Measurements from ENCODE around the gene TACC3.
"Not testable (repeated sequence)": the region's sequence is repeated elsewhere in the genome, so short reads cannot be mapped to it uniquely, and the experiment has no call there.

Gene TACC3

DNA sequence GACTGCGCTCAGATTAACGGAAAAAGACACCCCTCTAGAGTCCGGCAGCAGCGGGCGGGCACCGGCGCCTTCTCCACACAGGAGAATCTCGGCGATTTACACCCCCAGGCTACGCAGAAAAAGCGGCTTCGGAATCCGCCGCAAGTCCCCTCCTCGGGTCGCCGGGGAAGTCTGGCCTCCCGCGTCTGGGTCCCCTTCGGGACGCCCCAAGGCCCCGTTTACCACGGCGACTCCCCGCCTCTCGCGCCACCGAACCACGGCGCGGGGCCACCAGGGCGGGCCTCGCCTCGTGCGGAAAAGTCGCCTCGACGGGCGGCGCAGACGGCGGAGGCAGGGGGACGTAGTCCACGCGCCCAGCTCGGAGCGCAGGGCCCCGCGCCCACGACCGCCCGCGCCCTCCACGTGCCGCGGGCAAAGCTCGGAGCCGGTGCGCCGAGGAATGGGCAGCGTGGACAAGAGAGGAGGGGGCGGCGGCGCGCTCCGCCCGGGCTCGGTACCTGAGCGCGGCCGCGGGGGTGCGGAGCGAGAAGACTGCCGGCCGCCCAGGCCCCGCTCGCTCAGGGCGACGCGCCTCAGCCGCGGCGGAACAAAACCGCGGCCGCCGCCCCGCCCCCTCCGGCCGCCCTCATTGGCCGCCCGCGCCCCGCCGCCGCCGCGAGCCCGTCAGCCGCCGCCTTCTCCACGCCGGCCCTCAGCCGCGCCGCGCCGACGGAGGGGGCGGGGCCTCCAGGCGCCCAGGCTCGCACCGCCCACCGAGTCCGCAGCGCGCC lies 37.4 kb upstream of the TACC3 start, which contains the start of gene FAM53A:
Gene FAM53A (minus strand): TSS at position 578 of the 770 bp plus-strand sequence. CDS start 15,572 bp downstream, outside the sequence.
- Histone ChIP-seq H3K9me3 (ENCODE audit: control insufficient read depth in 1 of 2, low read length in 2 of 2) (no peaks in the 10 kb centered on the region), H3K4me3 (ENCODE audit: low read depth in 1 of 2, low read length in 2 of 2) (peak within 1 kb of the TSS; percentile 58 to 69), H3K36me3 (ENCODE audit: control insufficient read depth in 1 of 2, insufficient read depth in 2 of 2, low read length in 2 of 2) (no peaks in the 10 kb centered on the region), H3K9ac (ENCODE audit: low read depth in 1 of 2, low read length in 2 of 2) (peak within 1 kb of the TSS; percentile 57 to 59), H3K27me3 (ENCODE audit: control insufficient read depth in 1 of 2, insufficient read depth in 2 of 2, low read length in 2 of 2) (no peaks in the 10 kb centered on the region), H3K27ac (ENCODE audit: low read depth, low read length) (peak within 1 kb of the TSS; percentile 10), H3K4me1 (ENCODE audit: control insufficient read depth in 1 of 2, insufficient read depth in 2 of 2, low read length in 2 of 2) (peaks cover 0 to 10% of the 10 kb centered on the region in 2 donors)

- Histone ChIP-seq H3K9ac (ENCODE audit: low read depth in 1 of 2, low read length in 2 of 2) (peak overlapping the region; percentile 43 to 59), H3K4me3 (ENCODE audit: low read depth in 1 of 2, low read length in 2 of 2) (peak overlapping the region; percentile 58 to 66), H3K27ac (ENCODE audit: low read depth, low read length) (no peak overlapping the region), H3K36me3 (ENCODE audit: control insufficient read depth in 1 of 2, insufficient read depth in 2 of 2, low read length in 2 of 2) (no peaks in the 10 kb centered on the region), H3K27me3 (ENCODE audit: control insufficient read depth in 1 of 2, insufficient read depth in 2 of 2, low read length in 2 of 2) (no peaks in the 10 kb centered on the region), H3K4me1 (ENCODE audit: control insufficient read depth in 1 of 2, insufficient read depth in 2 of 2, low read length in 2 of 2) (peaks cover 0 to 10% of the 10 kb centered on the region in 2 donors), H3K9me3 (ENCODE audit: control insufficient read depth in 1 of 2, low read length in 2 of 2) (no peaks in the 10 kb centered on the region)
Measured at GRCh38 chr4:1684506-1685234, 36.7 kb upstream of the TACC3 start.

DNA sequence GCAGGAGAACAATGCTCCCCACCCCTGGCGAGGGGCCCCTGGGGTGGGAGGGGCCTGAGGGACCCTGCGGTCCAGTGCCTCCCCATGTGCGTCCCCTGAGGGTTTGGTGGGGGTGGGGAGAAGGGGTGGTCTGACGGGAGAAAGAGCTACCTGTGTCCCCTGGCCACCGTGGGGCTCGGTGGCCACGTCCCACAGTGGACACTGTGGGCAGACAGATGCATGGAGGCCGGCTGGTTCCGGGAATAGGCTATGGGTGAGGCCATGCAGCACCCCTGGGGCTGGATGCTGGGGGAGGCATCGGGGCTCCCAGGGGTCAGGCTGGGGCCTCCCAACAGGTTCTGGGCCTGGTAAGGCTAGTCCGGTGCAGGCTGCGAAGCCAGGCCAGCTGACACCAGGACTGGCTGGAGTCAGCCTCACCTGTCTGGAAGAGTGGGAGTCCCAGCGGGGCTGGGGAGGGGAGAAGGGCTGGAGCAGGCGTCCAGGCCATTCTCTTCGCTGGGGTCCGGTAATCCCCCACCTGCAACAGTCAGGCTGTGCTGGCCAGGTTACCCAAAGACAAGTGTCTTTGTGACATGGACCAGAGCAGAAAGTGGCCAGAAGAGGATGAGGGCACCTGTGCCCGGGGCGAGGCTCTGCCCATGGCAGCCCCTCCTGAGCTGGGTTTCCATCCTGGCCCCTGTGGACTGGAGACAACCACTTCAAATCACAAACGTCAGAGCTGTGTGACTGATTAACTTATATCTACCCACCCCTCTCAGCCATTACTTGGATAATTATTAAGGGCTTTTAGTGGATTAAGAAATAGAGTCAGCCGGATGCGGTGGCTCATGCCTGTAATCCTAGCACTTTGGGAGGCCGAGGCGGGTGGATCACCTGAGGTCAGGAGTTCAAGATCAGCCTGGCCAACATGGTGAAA lies 35.8 kb upstream of the TACC3 start:
- peak overlapping the region; percentile 58 to 66 for H3K4me3 ChIP-seq (ENCODE audit: low read depth in 1 of 2, low read length in 2 of 2)
- peak overlapping the region in 1 of 2 donors; percentile 59 for H3K9ac ChIP-seq (ENCODE audit: low read depth in 1 of 2, low read length in 2 of 2)
- peaks cover 0 to 3% of the 10 kb centered on the region in 2 donors for H3K36me3 ChIP-seq (ENCODE audit: control insufficient read depth in 1 of 2, insufficient read depth in 2 of 2, low read length in 2 of 2)
- H3K27me3 ChIP-seq (ENCODE audit: control insufficient read depth in 1 of 2, insufficient read depth in 2 of 2, low read length in 2 of 2): no peaks in the 10 kb centered on the region
- peak overlapping the region; percentile 1 for H3K27ac ChIP-seq (ENCODE audit: low read depth, low read length)
- H3K9me3 ChIP-seq (ENCODE audit: control insufficient read depth in 1 of 2, low read length in 2 of 2): no peaks in the 10 kb centered on the region
- H3K4me1 ChIP-seq (ENCODE audit: control insufficient read depth in 1 of 2, insufficient read depth in 2 of 2, low read length in 2 of 2): peaks cover 0 to 10% of the 10 kb centered on the region in 2 donors

DNA sequence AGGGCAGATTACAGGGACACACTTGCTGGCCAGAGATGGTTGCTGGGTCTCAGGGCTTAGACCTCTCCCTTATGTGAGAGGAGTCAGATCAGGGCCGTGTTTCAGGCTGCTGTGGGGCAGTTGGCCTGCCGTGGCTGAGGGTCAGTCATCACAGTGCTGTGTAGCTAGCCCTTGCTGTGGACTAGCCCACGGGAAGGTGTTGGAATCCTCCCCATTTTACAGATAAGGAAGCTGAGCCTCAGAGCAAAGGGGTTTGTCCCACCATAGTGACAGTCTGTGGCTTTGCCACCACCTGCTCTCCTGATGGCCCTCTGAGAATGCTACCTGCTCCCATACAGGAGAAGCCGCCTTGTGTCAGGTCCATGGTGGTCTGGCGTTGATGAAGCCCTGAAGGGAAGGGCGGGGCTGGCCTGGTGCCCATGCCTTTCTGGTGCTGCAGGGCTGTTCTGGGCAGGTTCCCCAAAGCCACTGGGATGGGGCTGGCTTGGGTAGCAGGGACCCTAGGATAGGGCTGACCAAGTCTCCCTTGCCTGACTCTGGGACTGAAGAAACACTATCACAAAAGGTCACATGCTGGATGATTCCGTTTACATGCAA lies 34.8 kb upstream of the TACC3 start:
- peaks cover 0 to 13% of the 10 kb centered on the region in 2 donors for H3K36me3 ChIP-seq (ENCODE audit: control insufficient read depth in 1 of 2, insufficient read depth in 2 of 2, low read length in 2 of 2)
- H3K9ac ChIP-seq (ENCODE audit: low read depth in 1 of 2, low read length in 2 of 2): no peak overlapping the region
- no peak overlapping the region for H3K27ac ChIP-seq (ENCODE audit: low read depth, low read length)
- H3K27me3 ChIP-seq (ENCODE audit: control insufficient read depth in 1 of 2, insufficient read depth in 2 of 2, low read length in 2 of 2): no peaks in the 10 kb centered on the region
- H3K9me3 ChIP-seq (ENCODE audit: control insufficient read depth in 1 of 2, low read length in 2 of 2): no peaks in the 10 kb centered on the region
- H3K4me1 ChIP-seq (ENCODE audit: control insufficient read depth in 1 of 2, insufficient read depth in 2 of 2, low read length in 2 of 2): peaks cover 0 to 10% of the 10 kb centered on the region in 2 donors
- H3K4me3 ChIP-seq (ENCODE audit: low read depth in 1 of 2, low read length in 2 of 2): no peak overlapping the region

DNA sequence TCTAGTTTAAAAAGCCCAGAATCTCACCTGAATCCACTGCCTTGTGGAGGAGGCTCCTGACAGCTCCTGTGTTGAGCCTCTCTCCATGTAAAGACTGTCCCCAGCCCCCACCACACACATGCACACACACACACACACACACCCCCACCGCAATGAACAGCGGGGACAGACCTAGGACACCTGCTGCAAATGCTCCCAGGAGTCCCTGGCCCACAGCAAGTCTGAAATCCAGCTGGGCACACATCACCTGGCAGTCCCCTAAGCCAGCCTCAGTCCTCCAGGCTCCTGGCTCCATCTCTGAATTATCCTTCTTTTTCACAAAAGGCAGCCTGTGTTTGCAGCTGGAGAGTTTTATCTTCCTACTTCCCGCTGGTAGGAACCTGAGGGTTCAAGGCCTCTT lies 30.6 kb upstream of the TACC3 start:
- H3K36me3 ChIP-seq (ENCODE audit: control insufficient read depth in 1 of 2, insufficient read depth in 2 of 2, low read length in 2 of 2): peaks cover 4 to 47% of the 10 kb centered on the region in 2 donors
- no peaks in the 10 kb centered on the region for H3K27me3 ChIP-seq (ENCODE audit: control insufficient read depth in 1 of 2, insufficient read depth in 2 of 2, low read length in 2 of 2)

DNA sequence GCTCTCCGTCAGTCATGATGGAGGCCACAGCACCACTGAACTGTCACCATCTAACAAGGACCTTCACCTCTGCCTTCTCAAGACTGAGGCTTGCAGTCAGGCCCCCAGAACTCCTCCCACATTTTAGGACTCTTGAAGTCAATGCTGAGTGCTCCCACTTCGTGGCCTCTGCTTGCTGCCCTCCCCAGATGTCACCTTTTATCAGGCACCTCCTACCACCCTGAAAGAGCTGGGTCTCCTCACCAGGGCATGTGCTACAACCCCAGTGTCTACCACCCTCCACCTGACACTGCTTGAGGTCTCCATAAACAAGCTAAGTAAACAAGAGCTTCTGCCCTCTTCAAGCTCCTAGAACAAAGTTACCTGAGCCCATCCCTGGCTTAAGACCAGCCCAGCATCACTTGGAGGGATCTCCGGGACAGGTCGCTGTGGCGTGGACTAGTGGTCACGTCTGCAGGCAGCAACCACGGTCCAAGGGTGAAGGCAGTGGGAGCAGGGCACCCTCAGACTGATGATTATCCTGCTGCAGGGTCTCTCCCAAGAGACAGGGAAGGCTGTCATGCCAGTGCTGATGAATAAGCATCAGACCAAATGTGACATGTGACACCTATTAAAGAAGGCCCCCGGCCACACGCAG lies 29.5 kb upstream of the TACC3 start:
- Histone ChIP-seq H3K27ac (ENCODE audit: low read depth, low read length) (no peak overlapping the region), H3K4me1 (ENCODE audit: control insufficient read depth in 1 of 2, insufficient read depth in 2 of 2, low read length in 2 of 2) (no peaks in the 10 kb centered on the region), H3K36me3 (ENCODE audit: control insufficient read depth in 1 of 2, insufficient read depth in 2 of 2, low read length in 2 of 2) (peaks cover 8 to 59% of the 10 kb centered on the region in 2 donors), H3K9ac (ENCODE audit: low read depth in 1 of 2, low read length in 2 of 2) (no peak overlapping the region), H3K4me3 (ENCODE audit: low read depth in 1 of 2, low read length in 2 of 2) (no peak overlapping the region), H3K9me3 (ENCODE audit: control insufficient read depth in 1 of 2, low read length in 2 of 2) (no peaks in the 10 kb centered on the region), H3K27me3 (ENCODE audit: control insufficient read depth in 1 of 2, insufficient read depth in 2 of 2, low read length in 2 of 2) (no peaks in the 10 kb centered on the region)

More for the DNA sequence above, 30.6 kb upstream of the TACC3 start:
- no peaks in the 10 kb centered on the region for H3K9me3 ChIP-seq (ENCODE audit: control insufficient read depth in 1 of 2, low read length in 2 of 2)
- H3K27ac ChIP-seq (ENCODE audit: low read depth, low read length): no peak overlapping the region
- no peaks in the 10 kb centered on the region for H3K4me1 ChIP-seq (ENCODE audit: control insufficient read depth in 1 of 2, insufficient read depth in 2 of 2, low read length in 2 of 2)
- no peak overlapping the region for H3K4me3 ChIP-seq (ENCODE audit: low read depth in 1 of 2, low read length in 2 of 2)
- no peak overlapping the region for H3K9ac ChIP-seq (ENCODE audit: low read depth in 1 of 2, low read length in 2 of 2)

GRCh38 chr4:1693131-1693896 lies 28.0 kb upstream of the TACC3 start:
- H3K27me3 ChIP-seq (ENCODE audit: control insufficient read depth in 1 of 2, insufficient read depth in 2 of 2, low read length in 2 of 2): no peaks in the 10 kb centered on the region
- peaks cover 8 to 69% of the 10 kb centered on the region in 2 donors for H3K36me3 ChIP-seq (ENCODE audit: control insufficient read depth in 1 of 2, insufficient read depth in 2 of 2, low read length in 2 of 2)
- no peaks in the 10 kb centered on the region for H3K9me3 ChIP-seq (ENCODE audit: control insufficient read depth in 1 of 2, low read length in 2 of 2)
- H3K9ac ChIP-seq (ENCODE audit: low read depth in 1 of 2, low read length in 2 of 2): no peak overlapping the region
- H3K4me3 ChIP-seq (ENCODE audit: low read depth in 1 of 2, low read length in 2 of 2): no peak overlapping the region
- no peak overlapping the region for H3K27ac ChIP-seq (ENCODE audit: low read depth, low read length)
- H3K4me1 ChIP-seq (ENCODE audit: control insufficient read depth in 1 of 2, insufficient read depth in 2 of 2, low read length in 2 of 2): no peaks in the 10 kb centered on the region

- Histone ChIP-seq H3K4me1 (ENCODE audit: control insufficient read depth in 1 of 2, insufficient read depth in 2 of 2, low read length in 2 of 2) (no peaks in the 10 kb centered on the region), H3K9me3 (ENCODE audit: control insufficient read depth in 1 of 2, low read length in 2 of 2) (no peaks in the 10 kb centered on the region), H3K4me3 (ENCODE audit: low read depth in 1 of 2, low read length in 2 of 2) (no peak overlapping the region), H3K27me3 (ENCODE audit: control insufficient read depth in 1 of 2, insufficient read depth in 2 of 2, low read length in 2 of 2) (no peaks in the 10 kb centered on the region), H3K27ac (ENCODE audit: low read depth, low read length) (no peak overlapping the region), H3K36me3 (ENCODE audit: control insufficient read depth in 1 of 2, insufficient read depth in 2 of 2, low read length in 2 of 2) (peaks cover 16 to 85% of the 10 kb centered on the region in 2 donors), H3K9ac (ENCODE audit: low read depth in 1 of 2, low read length in 2 of 2) (no peak overlapping the region)
Measured at GRCh38 chr4:1695913-1696312, 25.4 kb upstream of the TACC3 start.

GRCh38 chr4:1701671-1702070 lies 19.6 kb upstream of the TACC3 start:
- not testable (repeated sequence) for H3K27me3 ChIP-seq (ENCODE audit: control insufficient read depth in 1 of 2, insufficient read depth in 2 of 2, low read length in 2 of 2); H3K27ac ChIP-seq (ENCODE audit: low read depth, low read length)
- H3K36me3 ChIP-seq (ENCODE audit: control insufficient read depth in 1 of 2, insufficient read depth in 2 of 2, low read length in 2 of 2): peaks cover 19 to 71% of the 10 kb centered on the region in 2 donors

More at GRCh38 chr4:1701671-1702070, 19.6 kb upstream of the TACC3 start:
- H3K9me3 ChIP-seq (ENCODE audit: control insufficient read depth in 1 of 2, low read length in 2 of 2); H3K4me3 ChIP-seq (ENCODE audit: low read depth in 1 of 2, low read length in 2 of 2); H3K4me1 ChIP-seq (ENCODE audit: control insufficient read depth in 1 of 2, insufficient read depth in 2 of 2, low read length in 2 of 2); H3K9ac ChIP-seq (ENCODE audit: low read depth in 1 of 2, low read length in 2 of 2): not testable (repeated sequence)

Measured in duodenal mucosa (tissue), 2 donors.